RKO (cell line): ENCODE data around the gene FCN2.

Source experiments
- DNase-seq: peaks from one replicate; pipeline ENCODE4 v3.0.0-alpha.2; 2016; ENCODE audit warnings: low spot score

Gene FCN2

GRCh38 chr9:134912126-134912840 lies 31.7 kb downstream of the FCN2 start:
- DNase-seq = no peak

- no peak for DNase-seq
These were observed 32.6 kb downstream of the FCN2 start for GRCh38 chr9:134913041-134913712.

GRCh38 chr9:134913713-134914500 lies 33.3 kb downstream of the FCN2 start:
- DNase-seq = no peak

GRCh38 chr9:134914501-134914834 lies 33.9 kb downstream of the FCN2 start:
- no peak for DNase-seq

- no peak for DNase-seq
These were observed 34.7 kb downstream of the FCN2 start for GRCh38 chr9:134915046-134915985.

GRCh38 chr9:134916161-134916665 lies 35.6 kb downstream of the FCN2 start:
- DNase-seq = no peak

- no peak for DNase-seq
These were observed 37.1 kb downstream of the FCN2 start, which contains the start of gene FCN1 for GRCh38 chr9:134917431-134918373. TSS of gene FCN1 (minus strand) at chr9:134917912. CDS start at chr9:134917871, 41 bp downstream.

- DNase-seq = no peak
These were observed 38.0 kb downstream of the FCN2 start for GRCh38 chr9:134918646-134919045.

GRCh38 chr9:134919303-134919702 lies 38.7 kb downstream of the FCN2 start:
- no peak for DNase-seq

GRCh38 chr9:134922066-134922931 lies 41.7 kb downstream of the FCN2 start:
- no peak for DNase-seq

GRCh38 chr9:134922932-134923240 lies 42.3 kb downstream of the FCN2 start:
- DNase-seq = no peak

GRCh38 chr9:134923466-134923865 lies 42.9 kb downstream of the FCN2 start:
- DNase-seq = no peak

GRCh38 chr9:134925011-134925511 lies 44.5 kb downstream of the FCN2 start:
- no peak for DNase-seq

- DNase-seq = no peak
These were observed 48.0 kb downstream of the FCN2 start for GRCh38 chr9:134928436-134929192.

- DNase-seq = no peak
These were observed 48.9 kb downstream of the FCN2 start for GRCh38 chr9:134929193-134930158.

- DNase-seq = no peak
These were observed 49.8 kb downstream of the FCN2 start for GRCh38 chr9:134930398-134930797.

- no peak for DNase-seq
These were observed 51.6 kb downstream of the FCN2 start for GRCh38 chr9:134932171-134932570.
